HG02642 (cell line): ENCODE results near the gene CNNM1.

Source experiments
- ATAC-seq: cut with Tn5 transposase; IDR thresholded peaks from one replicate; pipeline ENCODE4 v1.9.1; 2021; ENCODE audit warnings: mild to moderate bottlenecking; ENCODE audit not compliant: unreplicated experiment, poor library complexity

Gene CNNM1

DNA sequence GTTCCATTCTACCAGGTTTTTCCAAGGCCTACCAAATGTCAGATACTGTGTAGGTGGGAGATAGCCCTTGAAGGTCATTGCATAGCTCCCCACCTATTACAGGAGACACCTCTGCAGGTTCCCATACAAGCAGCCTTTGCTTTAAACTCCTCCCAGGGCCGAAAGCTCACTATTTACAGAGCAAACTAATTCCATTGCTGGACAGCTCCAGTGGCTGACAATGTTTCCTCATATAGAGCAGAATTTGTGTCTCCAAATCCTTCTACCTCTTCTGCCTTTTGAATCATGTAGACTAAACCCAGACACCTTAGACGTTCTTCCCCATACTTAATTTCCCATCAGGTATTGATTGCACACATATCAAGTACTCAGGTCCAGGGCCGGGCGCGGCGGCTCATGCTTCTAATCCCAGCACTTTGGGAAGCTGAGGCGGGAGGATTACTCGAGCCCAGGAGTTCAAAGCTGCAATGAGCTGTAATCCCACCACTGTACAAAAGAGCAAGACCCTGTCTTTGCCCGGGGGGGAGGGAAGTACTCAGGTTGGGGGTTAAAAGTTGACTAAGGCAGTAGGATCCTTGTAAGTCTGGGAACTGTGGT lies 2.1 kb downstream of the CNNM1 start:
- ATAC-seq = no peak

DNA sequence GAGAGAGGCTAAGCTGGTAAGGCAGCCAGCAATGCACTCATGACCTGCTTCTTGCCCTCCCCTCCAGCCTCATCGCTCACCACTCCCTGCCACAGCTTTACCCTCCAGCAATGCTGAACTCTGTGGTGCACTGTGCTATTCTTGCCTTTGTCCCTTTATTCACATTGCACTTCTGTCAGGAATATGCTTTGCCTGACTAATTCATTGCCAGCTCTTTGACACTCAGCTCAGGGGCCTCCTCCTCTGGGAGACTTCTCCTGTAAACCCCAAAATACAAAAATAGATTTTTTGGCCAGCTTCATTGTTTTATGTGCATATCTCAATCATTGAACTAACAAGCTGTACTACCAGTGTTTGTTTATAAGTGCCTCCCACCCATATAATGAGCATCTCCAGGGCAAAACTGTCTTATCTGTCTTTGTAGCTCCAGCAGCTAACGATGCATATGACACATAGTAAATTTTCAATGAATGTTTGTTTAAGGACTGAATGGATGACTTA lies 8.2 kb downstream of the CNNM1 start:
- no peak for ATAC-seq

DNA sequence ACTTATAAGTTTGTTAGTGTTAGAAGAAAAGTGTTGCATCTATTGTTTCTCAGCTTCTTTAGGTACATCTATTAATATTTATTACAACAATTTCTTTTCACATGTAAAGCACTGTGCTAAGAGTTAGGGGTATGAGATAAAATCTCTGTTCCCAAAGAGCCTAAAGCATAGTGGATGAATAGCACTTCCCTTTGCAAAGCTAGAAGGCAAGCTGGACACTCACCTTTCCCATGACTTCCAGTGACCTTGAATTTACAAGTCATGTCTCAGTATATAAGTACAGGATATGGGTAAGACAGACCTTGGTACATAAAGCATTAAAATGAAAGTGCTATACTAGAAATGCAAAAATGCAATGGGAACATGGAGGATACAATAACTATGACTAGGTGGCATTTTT lies 8.7 kb downstream of the CNNM1 start:
- ATAC-seq = no peak

DNA sequence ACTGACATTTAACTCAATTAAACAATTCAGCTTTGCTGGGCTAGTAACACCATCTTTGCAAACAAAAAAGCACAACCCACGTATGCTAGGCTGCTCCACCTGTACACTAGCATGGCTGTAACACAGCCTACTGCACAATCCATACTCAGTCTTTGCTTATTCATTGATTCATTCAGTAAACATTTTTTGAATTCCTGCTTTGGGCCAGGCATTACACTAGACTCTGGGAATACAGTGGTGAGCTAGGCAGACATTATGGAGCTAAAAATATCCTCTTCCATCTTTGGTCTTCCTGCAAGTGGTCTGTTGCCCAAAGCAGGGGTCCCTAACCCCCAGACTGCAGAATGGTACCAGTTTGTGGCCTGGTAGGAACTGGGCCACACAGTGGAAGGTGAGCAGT lies 9.9 kb downstream of the CNNM1 start:
- no peak for ATAC-seq

DNA sequence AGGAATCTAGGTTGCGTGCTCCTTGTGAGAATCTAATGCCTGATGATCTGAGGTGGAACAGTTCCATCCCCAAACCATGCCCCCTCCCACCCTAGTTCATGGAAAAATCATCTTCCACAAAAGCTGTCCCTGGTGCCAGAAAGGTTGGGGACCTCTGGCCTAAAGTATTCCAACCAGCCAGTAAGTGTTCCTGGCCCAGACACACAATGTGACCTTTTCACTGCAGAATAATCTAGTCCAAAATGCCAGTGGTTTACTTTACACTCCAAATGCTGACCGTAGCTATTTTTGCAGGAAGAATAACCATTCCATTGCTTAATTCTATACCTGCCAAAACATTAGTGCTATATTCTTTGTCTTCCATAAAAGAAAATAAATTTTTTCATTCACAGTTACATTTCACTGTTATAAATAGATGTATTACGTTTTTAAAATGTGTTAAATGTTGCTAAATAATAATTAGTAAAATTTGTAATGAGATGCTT lies 10.4 kb downstream of the CNNM1 start:
- ATAC-seq = no peak

DNA sequence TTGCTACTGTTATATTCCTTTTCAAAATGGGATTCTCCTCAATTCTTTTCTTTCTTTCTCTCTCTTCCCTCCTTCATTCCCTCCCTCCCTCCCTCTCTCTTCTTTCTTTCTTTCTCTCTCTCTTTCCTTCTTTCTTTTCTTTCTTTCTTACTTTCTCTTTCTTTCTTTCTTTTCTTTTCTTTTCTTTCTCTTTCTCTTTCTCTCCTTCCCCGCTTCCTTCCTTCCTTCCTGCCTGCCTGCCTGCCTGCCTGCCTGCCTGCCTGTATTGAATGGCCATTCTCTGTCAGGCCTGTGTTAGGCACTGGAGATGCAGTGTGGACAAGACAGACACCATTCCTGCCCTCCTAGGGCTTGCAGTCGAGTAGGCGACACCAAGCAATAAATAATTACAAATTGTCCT lies 11.5 kb downstream of the CNNM1 start:
- no peak for ATAC-seq

DNA sequence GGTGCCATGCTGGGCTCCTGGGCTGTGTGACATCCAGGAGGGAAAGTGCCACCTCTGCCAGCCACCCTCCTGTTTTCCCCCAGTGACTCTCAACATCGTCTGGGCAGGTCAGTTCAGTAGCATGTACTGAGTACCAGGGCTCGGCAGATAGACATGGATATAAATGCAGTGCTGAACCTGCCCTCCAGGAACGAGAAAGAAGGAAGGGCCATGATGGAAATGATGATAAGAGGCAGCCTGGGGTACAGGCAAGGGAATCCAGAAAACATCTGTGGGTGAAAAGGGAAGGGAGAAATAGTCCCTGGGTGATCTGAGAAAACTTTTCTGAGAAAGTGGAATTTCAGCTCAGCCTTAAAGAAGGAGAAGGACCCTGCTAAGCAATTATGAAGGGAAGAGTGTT lies 12.1 kb downstream of the CNNM1 start:
- no peak for ATAC-seq

DNA sequence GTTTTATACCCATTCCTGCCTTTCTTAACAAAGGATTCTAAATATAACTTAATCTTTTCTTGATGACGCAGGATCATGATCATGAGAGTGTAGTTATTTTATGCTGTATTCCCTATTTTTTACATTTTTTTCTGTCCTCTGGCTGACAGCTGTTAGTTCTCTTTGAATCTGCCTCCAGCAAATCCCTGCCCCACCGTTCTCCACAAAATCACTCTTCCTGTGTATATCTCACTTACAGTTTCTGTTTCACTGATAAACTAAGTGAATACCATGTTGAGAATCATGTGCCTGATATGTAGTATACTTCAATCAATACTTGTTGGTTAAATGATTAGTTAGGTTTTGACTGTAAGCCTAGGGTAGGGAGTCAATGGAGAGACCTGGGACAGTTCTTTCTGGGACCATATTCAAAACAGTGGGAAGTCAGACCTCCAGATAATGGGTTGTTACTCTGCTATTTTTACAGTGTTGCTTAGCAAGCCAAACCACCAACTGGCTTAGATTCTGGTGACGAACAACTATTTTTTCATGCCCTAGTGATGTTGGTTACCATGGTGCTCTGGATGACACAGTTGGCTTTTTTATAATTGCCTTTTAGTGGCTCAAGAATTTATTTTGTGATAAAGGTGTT lies 12.8 kb downstream of the CNNM1 start:
- no peak for ATAC-seq

DNA sequence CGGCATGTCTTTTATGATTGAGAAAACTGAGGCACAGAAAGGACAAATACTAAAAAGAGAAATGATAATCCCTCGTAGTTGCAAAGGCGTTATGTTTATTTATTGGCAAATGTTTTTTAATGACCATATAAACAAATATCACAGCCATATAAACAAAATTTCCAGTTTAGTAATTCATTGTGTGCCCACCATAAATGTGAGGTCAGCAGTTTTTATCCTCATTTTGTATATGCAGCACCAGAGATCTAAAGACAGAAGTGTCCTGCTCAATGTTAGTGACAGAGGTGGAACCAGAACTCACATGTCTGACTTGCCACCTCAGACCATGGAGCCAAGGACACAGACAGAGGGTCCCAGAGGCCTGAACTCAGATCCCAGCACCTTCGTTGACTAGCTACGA lies 14.1 kb downstream of the CNNM1 start:
- no peak for ATAC-seq

DNA sequence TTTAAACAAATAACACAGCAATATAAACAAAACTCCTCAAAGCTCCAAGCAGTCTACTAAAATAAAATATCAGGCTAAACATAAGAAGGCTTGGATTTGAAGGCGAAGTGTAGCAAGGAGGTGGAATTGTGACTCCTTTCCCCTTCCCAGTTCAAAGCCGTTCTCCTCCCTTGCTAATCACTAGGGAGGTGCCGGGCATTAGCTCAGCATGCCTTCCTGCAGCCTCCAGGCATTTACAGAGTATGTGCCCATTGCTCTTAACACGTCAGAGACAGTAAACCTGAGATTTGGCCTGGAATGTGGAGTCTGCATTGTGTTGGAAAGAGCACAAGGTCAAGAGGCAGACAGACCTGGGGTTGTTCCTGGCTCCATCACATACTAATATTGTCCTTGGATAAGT lies 15.6 kb downstream of the CNNM1 start:
- no peak for ATAC-seq

DNA sequence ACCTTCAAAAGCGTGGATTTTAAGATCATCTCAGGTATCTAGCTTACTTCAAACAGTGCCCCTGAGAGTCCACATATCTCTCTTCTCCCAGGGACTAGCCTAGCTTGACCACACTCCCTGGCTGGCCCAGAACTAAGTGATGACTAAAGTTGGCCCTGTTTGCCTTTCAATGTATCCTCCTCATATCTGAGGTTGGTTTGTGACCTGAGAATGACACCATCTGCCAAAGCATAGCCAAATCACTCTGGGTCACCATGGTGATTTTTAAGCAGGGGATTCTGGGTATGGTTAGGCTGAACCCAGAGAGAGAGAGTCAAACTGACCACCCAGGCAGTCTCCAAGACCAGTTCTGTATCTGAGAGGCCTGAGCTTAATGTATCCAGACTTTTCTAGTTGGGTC lies 16.2 kb downstream of the CNNM1 start:
- ATAC-seq = no peak

DNA sequence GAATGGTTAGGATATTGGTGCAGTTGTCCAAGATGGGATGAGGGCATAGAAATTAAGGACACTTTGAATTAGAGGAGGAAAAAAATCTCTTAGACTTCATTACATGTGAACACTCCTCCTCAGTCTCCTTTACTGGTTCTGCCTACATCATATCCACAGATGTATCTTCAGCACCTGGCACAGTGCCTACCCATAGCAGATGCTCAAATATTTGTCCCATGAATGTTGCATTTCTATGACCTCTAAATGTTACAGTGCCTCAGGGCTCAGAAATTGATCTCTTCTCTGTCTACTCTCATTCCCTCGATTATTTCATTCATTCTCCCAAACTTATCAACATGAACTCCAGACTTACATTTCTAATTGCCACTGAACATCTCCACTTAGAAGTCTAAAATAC lies 17.1 kb downstream of the CNNM1 start:
- no peak for ATAC-seq

DNA sequence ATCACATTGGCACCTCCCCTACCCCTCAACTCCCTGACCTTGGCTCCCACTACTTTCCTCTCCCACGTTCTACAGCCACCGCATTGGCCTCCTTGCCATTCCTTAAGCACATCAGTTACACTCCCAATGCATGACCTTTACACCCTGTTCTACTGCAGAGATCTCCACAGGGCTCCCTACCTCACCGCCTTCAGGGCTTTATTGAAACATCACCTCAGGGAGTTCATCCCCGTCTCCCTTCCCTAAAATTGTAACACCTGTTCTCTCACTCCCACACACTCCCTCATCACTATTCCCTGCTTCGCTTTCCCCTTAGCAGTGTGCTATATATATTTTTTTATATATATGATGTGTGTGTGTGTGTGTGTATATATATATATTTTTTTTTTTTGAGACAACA lies 18.5 kb downstream of the CNNM1 start:
- no peak for ATAC-seq

DNA sequence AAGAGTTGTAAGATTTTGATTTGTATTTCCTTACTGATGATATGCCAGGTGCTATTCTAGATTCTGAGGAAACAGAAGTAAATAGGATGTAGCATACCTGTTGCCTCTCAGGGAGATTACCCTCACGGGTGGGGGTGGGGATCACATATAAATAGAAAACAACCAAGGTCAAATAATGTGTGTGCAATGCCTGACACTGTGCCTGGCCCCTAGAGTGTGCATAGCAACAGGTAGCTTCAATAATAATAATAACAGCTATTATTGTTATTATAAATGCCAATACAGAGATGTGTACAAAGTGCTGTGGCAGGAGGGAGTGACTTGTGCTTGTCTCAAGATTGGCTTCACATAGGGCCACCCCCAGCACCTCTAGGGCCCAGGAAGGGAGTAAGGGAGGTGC lies 24.0 kb downstream of the CNNM1 start:
- ATAC-seq = no peak

DNA sequence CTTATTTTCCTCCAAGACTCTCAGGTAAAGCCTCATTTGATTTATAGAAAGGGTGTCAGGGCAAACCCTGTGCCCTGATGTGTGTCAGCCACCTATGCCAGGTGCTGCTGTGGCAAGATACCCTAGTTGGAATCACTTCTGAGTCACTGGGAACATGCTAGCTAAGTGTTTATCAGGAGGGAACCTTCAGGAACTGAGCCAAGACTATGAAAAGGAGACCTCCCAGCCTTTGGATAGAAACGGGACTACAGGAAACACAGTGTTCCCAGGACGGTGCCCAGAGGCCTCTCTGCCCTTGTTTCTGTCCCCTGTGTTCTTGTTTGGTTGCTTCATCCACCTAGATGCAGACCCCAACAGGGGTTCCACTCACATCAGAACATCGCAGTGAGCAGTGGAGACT lies 28.5 kb downstream of the CNNM1 start:
- ATAC-seq = no peak

DNA sequence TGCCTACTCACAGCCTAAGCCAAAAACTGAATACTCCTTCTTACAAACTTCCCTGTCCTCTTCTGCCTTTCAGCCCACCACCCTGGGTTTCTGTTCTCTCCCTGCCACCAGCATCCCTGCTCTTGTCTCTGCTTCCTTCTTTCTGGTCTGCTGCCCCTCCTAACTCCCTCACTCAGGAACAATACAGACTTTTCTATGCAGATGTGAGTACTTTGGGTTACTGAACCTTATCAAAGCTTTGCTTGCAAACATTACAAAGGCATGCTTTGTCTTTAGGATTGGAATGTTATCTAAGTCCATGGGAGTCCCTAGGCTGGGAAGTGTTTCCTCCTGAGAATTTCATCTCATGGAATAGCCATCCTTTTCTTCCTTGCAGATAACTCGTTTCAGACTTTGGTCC lies 28.9 kb downstream of the CNNM1 start:
- no peak for ATAC-seq

DNA sequence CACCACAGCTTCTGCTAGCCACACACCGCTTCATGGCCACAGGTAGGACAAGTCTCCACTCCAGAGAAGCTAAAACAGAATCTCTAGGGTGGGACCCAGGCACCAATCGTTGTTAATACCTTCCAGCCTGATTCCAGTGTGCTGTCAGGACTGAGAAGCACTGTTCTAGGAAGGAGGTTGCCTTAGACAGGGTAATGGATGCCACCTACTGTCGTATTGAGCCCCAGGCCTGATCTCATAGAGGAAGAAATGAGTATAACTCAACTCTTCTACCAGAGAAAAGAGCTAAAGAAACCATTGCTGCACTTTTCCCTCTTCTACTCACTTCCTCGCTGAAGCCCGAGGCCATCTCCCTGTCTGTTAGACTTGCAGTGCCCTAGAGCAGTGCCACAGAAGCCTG lies 31.8 kb downstream of the CNNM1 start:
- no peak for ATAC-seq

DNA sequence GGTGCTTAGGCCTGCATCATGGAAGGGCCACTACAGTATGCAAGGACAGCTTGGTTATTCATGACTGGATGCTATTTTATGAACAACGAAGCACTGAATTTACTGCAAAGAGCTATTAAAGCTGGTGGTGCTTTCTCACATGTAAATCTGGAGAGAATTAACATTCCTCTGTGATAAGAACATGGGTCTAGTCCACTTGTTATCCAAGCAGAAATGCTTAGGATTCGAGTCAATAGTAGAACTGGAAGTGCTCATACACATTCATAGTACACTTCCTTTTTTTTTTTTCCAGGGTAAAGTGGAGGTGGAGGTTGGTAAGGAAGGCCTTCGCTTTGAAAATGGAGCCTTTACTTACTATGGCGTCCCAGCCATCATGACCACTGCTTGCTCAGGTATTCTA lies 35.0 kb downstream of the CNNM1 start:
- ATAC-seq = no peak

DNA sequence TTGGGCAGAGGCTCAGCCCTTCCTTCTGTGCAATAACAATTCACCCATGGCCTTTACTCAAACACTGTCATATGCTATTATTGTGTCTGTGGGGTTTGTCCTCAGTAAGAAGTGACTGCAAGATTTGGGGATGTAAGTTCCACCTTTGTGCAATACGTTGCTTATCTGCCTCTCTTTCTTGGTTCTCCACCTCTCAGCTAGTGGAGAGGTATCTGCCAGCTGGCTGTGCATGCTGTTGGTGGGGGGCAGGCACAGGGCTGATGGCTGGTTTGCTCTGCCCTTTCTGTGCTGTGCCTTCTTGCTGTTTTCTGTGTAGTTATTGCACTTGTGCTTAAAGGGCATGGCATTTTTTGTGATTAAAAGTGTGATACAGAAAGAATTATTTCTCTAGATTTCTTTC lies 36.2 kb downstream of the CNNM1 start:
- no peak for ATAC-seq

DNA sequence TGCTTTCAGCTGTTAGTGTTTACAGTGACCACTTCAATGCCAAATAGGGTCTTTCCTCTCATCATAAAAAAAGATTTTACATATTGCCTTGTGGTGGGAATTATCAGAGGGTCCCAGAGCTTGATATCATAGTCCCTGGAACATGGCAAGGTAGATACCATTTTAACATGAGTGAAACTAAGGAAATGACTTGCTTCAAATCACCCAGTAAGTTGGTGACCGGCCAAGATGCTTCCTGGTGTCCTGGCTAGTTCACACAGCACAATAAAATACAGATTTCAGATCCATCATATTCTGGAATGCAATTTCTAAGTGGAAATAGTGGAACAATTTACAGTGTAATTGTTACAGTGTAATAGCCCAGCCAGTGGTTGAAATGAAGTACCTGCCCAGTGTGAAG lies 36.6 kb downstream of the CNNM1 start:
- ATAC-seq = no peak

DNA sequence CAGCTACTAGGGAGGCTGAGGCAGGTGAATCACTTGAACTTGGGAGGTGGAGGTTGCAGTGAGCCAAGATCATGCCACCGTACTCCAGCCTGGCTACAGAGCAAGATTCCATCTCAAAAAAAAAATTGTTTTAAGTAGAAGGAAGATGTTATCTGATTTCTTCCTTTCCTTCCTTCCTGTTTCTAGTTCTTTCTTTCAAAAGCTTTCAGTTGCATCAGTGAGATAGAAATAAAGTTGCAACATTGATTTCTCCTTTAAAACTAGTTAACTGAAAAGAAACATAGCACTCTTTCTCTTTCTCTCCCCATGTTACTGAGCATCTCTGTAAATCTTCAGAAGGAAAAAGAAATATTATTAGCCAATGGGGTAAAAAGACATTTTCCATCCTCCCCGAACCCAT lies 37.5 kb downstream of the CNNM1 start:
- no peak for ATAC-seq

DNA sequence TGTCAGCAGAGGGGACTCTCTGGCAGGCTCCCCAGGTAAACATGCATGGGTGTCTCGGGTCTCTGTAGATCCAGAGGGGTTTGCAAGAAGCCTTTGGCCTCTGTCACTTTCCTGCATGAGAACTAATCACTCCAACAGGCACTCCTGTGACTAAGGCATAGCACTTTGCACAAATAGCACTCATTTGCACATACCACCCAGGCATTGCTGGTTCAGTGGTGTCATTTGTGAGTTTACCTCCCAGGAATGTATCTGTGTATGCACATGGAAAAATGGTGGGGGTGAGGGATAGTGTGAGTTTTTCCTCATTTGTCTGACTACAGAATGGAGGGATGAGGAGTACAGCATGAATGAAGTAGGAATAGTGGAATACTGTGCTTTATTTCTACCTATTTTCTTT lies 39.5 kb downstream of the CNNM1 start:
- no peak for ATAC-seq
